Stimulated activated CD8-positive, alpha-beta memory T cell treated with anti-CD3 and anti-CD28 coated beads, Interleukin-7, amount 100 ng/mL, for 48 hours (primary cell): Measurements from ENCODE around the gene CTSE.

Experiments used
- DNase-seq, 2 donors: peaks; one replicate each; pipeline ENCODE4 v3.0.0-alpha.2; 2020; ENCODE audit warnings: low read depth in 1 of 2; ENCODE audit errors: extremely low read depth in 1 of 2

Gene CTSE

GRCh38 chr1:205973377-205974232 lies 50.1 kb downstream of the CTSE start:
- DNase-seq, result no peak

- DNase-seq, result no peak
Observed at GRCh38 chr1:205972491-205973168, 51.1 kb downstream of the CTSE start.

- no peak for DNase-seq
Observed at GRCh38 chr1:205972081-205972480, 51.6 kb downstream of the CTSE start.

GRCh38 chr1:205971082-205971481 lies 52.6 kb downstream of the CTSE start:
- no peak for DNase-seq

GRCh38 chr1:205970486-205970885 lies 53.2 kb downstream of the CTSE start:
- no peak for DNase-seq

DNA sequence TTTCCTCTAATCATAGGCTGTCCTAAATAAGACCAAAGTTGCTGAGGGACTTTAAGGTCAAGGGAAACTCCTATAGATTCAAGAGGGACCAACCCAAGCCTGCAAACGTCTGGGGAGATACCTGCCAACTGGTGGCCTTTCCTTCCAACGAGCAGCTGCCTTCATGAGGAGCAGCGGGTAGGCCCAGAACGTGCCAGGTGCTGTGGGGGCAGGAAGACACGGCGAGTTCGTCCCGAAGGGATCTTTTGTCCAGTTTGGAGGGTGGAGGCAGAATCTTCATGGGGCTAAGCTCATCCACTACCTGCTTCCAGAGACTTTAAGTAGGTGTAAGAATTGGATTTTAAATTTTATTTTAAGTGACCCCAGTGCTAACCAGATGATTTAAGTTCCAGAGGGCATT lies 54.5 kb downstream of the CTSE start:
- DNase-seq, result no peak

GRCh38 chr1:205967554-205968335 lies 56.0 kb downstream of the CTSE start:
- DNase-seq, result no peak

DNA sequence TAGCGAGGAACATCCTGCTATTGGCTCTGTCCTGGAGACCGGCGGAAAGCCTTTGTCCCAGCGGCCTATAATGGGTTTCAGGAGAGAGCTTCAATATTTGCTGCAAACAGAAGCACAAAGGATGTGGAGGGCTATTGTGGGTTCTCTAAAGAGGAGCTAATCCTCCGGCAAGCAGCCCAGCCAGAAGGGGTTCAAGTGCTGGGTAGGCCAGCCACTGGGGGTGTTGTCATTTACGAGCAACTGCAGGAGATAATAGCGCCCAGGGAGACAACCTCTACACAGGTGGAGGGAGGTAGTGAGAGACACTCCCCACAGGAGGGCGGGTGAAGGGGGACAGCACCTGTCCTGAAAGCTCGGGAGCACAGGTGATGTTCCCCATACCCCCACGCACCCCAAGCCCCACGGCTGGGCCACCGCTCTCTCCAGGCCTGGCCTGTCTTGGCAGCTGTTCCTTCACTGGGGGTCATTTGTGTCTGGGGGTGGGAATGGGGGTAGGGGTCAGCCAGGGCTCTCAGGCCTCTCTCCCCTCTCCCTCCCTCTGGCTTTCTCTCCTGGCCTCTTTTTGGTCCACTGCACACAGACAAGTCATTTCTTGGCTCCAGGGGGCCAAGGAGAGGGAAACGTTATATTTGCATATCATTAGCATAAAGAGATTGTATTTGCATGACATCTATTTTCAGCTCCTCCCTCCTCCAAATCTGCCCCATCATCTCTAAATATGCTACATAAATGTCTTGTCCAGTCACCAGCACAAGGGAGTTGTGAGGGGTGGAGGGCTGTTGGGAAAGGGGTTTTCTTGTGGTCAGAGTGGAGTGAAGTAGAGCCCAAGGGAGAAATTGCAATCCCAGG lies 58.4 kb downstream of the CTSE start:
- DNase-seq, result no peak

- DNase-seq, result no peak
Observed at GRCh38 chr1:205963352-205964155, 60.1 kb downstream of the CTSE start.

DNA sequence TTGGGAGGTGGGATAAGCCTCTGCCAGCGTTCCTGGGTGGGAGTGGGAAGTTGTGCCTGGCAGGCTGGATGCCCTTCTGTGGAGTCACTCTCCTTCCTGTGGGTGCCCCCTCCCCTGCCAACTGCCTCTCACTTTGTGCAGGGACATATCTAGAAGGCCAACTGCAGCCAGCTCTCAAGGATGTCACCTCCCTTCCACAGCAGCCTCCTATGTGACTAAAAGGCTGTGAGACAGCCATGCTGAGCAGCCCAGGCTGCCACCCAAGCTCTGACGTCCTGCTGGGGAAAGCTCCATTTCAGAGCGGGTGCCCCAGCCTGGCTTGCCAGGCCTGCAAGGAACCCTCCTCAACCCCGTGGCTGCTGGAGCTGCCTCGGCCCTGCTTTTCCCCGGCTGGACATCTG lies 60.9 kb downstream of the CTSE start:
- DNase-seq, result no peak

- no peak for DNase-seq
Observed at GRCh38 chr1:205961991-205962820, 61.5 kb downstream of the CTSE start.

- DNase-seq, result no peak
Observed at GRCh38 chr1:205961405-205961804, 62.3 kb downstream of the CTSE start.

GRCh38 chr1:205959789-205960188 lies 63.9 kb downstream of the CTSE start:
- no peak for DNase-seq
